Thyroid gland (tissue), 4 donors: ENCODE results near the gene CHST8.

ENCODE experiments used
- POLR2A ChIP-seq, 2 donors: fragments of 450-650 bp; IDR thresholded peaks; one replicate each; pipeline ENCODE4 v1.6.1; 2017; ENCODE audit warnings: antibody characterized with exemption in 2 of 2, mild to moderate bottlenecking in 2 of 2, moderate library complexity in 1 of 2
- TF ChIP-seq, protein P1 (sequence below), 6 experiments: fragments of 200-600 bp in 3 of 6; fragments of 450-650 bp in 3 of 6; sonication (generic) in 3 of 6; IDR thresholded peaks; one replicate each; pipeline ENCODE4 v1.5.1; 2016 to 2019; ENCODE audit warnings: antibody characterized with exemption in 6 of 6, mild to moderate bottlenecking in 2 of 6, inconsistent platforms in 1 of 6, moderate library complexity in 1 of 6

DNA sequence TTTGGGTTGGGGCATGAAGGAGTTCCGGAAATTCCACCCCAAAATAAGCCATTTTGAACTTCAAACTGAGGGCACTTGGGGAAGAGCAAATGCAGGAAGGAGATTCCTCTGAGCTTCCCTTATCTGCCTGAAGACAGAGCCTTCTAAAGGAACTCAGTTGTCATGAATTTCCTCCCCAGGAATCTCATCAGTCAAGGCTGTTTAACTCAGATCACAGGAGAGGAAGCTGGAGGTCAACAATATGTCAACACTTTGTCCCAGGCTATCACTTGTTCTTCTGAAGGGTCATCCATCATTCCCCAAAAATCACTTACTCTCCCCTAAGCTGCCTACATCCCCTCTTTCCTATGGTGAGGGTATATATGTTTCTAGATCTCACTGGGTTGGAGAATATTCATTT lies 26.0 kb upstream of the CHST8 start:
- TF ChIP-seq POLR2A (IDR thresholded peaks at IDR 0.05), result no peak
- TF ChIP-seq, protein P1, sequence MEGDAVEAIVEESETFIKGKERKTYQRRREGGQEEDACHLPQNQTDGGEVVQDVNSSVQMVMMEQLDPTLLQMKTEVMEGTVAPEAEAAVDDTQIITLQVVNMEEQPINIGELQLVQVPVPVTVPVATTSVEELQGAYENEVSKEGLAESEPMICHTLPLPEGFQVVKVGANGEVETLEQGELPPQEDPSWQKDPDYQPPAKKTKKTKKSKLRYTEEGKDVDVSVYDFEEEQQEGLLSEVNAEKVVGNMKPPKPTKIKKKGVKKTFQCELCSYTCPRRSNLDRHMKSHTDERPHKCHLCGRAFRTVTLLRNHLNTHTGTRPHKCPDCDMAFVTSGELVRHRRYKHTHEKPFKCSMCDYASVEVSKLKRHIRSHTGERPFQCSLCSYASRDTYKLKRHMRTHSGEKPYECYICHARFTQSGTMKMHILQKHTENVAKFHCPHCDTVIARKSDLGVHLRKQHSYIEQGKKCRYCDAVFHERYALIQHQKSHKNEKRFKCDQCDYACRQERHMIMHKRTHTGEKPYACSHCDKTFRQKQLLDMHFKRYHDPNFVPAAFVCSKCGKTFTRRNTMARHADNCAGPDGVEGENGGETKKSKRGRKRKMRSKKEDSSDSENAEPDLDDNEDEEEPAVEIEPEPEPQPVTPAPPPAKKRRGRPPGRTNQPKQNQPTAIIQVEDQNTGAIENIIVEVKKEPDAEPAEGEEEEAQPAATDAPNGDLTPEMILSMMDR (IDR thresholded peaks at IDR 0.05), result no peak
